Activated CD8-positive, alpha-beta T cell treated with anti-CD3 and anti-CD28 coated beads for 36 hours (primary cell): ENCODE measurements around the gene ZFP57. TPM values are rescaled to one million over a fixed set of nuclear protein-coding genes. Genes with fewer than 3 reads are reported as not detected.

ENCODE experiments used
- ATAC-seq: fragments of 200-7000 bp; cut with Tn5 transposase; one replicate; pipeline ENCODE4 v1.10.0; 2021; ENCODE audit warnings: mild to moderate bottlenecking, moderate library complexity
- CTCF ChIA-PET: fragments of 350-600 bp; sonication (Branson Sonifier 250); formaldehyde crosslinking; loops from one replicate; lab custom pipeline; 2021; ENCODE audit warnings: antibody characterized with exemption; lab: Charles Lee
- POLR2A ChIA-PET: fragments of 350-600 bp; sonication (Branson Sonifier 250); formaldehyde crosslinking; loops from one replicate; lab custom pipeline; 2021; ENCODE audit warnings: antibody characterized with exemption; lab: Charles Lee
- DNase-seq: peaks from one replicate; pipeline ENCODE4 v3.0.0-alpha.2; 2020
- H3K27ac Mint-ChIP-seq: one replicate; pipeline ENCODE4 v1.8.0; 2021; ENCODE audit warnings: mild to moderate bottlenecking, mixed read lengths
- H3K27me3 Mint-ChIP-seq: one replicate; pipeline ENCODE4 v1.8.0; 2021; ENCODE audit warnings: mixed read lengths
- H3K36me3 Mint-ChIP-seq: one replicate; pipeline ENCODE4 v1.8.0; 2021; ENCODE audit warnings: low read depth, mixed read lengths
- H3K4me1 Mint-ChIP-seq: one replicate; pipeline ENCODE4 v1.8.0; 2021; ENCODE audit warnings: low read depth, mixed read lengths
- H3K4me3 Mint-ChIP-seq: one replicate; pipeline ENCODE4 v1.8.0; 2021; ENCODE audit warnings: mild to moderate bottlenecking, moderate library complexity, mixed read lengths
- H3K9me3 Mint-ChIP-seq: one replicate; pipeline ENCODE4 v1.8.0; 2021; ENCODE audit warnings: mixed read lengths
- intact Hi-C: fragments of 100-400 bp; cut with micrococcal nuclease; formaldehyde crosslinking; loops from one replicate; pipeline ENCODE4 v1.10.0; 2022
- total RNA-seq, 2 experiments: library from RNA; stranded (reverse); gene quantifications; one replicate each; pipeline ENCODE4 v1.2.3, GENCODE V29; 2021
- TF ChIP-seq, protein P1 (sequence below): fragments of 200-600 bp; IDR thresholded peaks from one replicate; pipeline ENCODE4 v1.8.0; 2022; ENCODE audit warnings: antibody characterized with exemption, mild to moderate bottlenecking

ZFP57 gene
- total RNA-seq, 2 experiments from 2014 or later, result not detected

DNA sequence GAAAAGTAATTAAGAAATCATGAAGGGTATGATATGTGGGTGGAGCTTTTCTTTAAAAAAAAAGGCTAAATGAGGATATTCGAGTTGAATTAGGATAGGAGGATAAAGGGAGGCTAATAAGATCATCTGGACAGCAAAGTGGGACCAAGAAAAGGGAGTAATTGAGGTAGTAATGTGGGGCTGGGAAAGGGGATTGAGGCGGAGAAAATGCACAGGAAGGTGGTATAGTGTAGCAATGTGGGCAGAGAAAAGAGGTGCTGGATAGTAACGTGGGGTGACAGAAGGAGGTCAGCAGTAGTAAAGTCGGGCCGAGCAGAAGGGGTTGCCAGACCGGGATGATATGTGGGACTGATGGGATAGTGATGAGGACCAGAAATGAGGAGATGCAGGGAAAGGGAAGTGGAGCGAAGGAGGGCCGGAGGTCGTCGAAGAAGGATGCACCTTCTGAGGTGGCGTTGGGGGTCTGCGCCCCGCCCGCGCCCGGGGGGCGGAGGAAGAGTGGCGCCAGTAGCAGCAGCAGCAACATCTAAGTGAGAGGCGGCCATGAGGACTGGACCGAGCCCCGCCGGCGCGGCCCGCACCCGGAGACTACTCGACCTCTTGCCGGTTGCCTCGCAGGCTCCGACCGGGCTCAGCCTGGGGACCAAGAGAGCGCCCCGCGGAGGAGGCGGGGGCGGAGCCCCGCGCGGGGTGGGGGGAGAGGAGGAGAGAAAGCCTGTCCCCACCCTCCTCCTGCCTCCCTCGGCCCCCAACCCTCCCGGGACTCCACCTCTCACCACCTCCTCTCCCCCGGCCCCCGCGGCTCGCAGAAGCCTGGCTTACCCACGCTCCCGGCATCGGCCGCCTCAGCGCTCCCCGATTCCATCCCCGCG lies 48.9 kb downstream of the ZFP57 start:
- Mint-ChIP-seq H3K27ac (peak overlapping the region; percentile 66), H3K4me3 (peak overlapping the region; percentile 87), H3K36me3 (peaks cover 3% of the 10 kb centered on the region), H3K4me1 (peaks cover 25% of the 10 kb centered on the region), H3K9me3 (no peaks in the 10 kb centered on the region), H3K27me3 (peaks cover 6% of the 10 kb centered on the region)
- DNase-seq, result peak; percentile 49
- intact Hi-C loops, result no loop called here
- ATAC-seq, result peak; percentile 50
- ChIA-PET POLR2A (interaction anchor here (1.8 kb wide), 1 partner anchor 15 kb away, joined by 6 read pairs; no protein-coding TSS in a partner anchor), CTCF (interaction anchor here (1.9 to 6.3 kb wide), 2 partner anchors 10 to 19 kb away, joined by 5 to 61 read pairs; no protein-coding TSS in a partner anchor)
- TF ChIP-seq, protein P1, sequence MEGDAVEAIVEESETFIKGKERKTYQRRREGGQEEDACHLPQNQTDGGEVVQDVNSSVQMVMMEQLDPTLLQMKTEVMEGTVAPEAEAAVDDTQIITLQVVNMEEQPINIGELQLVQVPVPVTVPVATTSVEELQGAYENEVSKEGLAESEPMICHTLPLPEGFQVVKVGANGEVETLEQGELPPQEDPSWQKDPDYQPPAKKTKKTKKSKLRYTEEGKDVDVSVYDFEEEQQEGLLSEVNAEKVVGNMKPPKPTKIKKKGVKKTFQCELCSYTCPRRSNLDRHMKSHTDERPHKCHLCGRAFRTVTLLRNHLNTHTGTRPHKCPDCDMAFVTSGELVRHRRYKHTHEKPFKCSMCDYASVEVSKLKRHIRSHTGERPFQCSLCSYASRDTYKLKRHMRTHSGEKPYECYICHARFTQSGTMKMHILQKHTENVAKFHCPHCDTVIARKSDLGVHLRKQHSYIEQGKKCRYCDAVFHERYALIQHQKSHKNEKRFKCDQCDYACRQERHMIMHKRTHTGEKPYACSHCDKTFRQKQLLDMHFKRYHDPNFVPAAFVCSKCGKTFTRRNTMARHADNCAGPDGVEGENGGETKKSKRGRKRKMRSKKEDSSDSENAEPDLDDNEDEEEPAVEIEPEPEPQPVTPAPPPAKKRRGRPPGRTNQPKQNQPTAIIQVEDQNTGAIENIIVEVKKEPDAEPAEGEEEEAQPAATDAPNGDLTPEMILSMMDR, result no peak

DNA sequence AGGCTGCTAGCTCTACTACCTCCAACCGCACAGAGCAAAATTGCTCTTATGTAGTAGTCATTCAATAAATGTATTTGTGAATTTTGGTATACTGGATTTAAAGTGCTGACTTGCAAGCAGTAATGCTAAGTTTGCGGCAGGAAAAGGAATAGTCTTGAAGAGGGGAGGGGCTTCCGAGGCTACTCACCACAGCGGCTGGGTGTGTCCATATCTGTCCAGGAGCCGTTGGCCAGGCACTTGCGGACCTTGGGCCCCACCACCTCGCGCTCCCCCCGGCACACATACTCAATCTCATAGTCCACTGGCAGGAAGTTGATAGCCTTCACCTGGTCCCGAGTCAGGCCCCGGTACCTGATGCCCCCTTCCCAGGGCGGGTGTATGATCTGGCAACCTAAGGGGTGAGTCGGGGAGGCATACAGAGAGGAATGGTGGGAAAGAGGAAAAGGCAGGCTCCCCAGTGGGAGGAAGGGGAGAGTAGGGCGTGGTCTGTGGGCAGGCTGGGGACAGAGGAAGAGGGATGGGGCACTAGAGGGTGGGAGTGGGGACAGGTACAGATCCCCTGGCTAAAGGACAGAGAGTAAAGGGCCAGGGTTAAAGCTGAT lies 49.6 kb downstream of the ZFP57 start:
- Mint-ChIP-seq H3K36me3 (peaks cover 3% of the 10 kb centered on the region), H3K27me3 (peaks cover 6% of the 10 kb centered on the region), H3K9me3 (no peaks in the 10 kb centered on the region), H3K4me3 (peak overlapping the region; percentile 87), H3K27ac (no peak overlapping the region), H3K4me1 (peaks cover 25% of the 10 kb centered on the region)
- TF ChIP-seq, protein P1, result no peak
- ATAC-seq (no peak), DNase-seq (no peak)
- CTCF ChIA-PET, result interaction anchor here (0.5 to 6.3 kb wide), 2 partner anchors 20 to 399 kb away, joined by 3 to 61 read pairs; no protein-coding TSS in a partner anchor
- POLR2A ChIA-PET, result interaction anchor here (0.7 to 1.2 kb wide), 2 partner anchors 10 to 48 kb away, joined by 3 to 7 read pairs; no protein-coding TSS in a partner anchor
- intact Hi-C loops, result no loop called here

DNA sequence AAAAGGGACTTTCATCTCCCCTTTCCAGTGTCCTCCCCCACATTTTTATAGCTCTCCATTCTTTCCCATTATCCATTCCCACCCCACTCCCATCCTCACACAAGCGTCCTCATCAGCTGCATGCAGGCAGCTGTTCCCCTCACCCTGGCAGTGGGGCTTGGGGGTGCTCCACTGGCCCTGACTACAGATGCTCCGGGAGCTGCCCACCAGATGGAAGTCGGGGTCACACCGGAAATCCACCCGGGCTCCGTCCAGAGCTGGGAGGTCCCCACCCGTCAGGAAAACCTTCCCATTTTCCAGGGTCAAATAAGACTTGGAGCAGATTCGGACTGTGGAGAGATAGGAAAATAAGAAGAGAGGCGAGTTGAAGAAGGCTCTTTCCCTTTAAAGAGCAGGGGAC lies 50.6 kb downstream of the ZFP57 start:
- no peak overlapping the region for H3K4me3 Mint-ChIP-seq
- H3K4me1 Mint-ChIP-seq, result peaks cover 25% of the 10 kb centered on the region

DNA sequence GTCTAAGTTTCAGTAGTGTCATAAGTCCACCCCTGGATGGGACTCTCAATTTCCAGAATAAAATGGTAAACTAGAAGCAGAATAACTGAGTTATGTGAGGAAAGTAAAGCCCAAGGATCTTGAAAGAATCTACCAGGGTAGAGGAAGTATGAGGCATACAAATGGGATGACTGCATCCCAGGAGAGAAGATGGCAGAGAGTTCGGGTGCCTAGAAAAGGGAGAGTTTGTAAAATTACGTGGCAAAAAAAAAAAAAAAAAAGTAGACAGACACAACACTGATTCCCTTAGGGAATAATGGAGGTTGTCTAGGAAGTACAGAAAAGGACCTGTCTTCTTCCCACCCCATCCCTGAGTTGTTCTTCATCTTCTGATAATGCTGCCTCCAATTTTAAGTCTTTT lies 51.4 kb downstream of the ZFP57 start:
- POLR2A ChIA-PET, result interaction anchor here (1.6 kb wide), 1 partner anchor 20 kb away, joined by 3 read pairs; no protein-coding TSS in a partner anchor
- Mint-ChIP-seq H3K4me3 (peak overlapping the region; percentile 79), H3K36me3 (peaks cover 3% of the 10 kb centered on the region)

More for the DNA sequence above, 50.6 kb downstream of the ZFP57 start:
- CTCF ChIA-PET, result interaction anchor here (1.1 to 6.3 kb wide), 2 partner anchors 21 to 41 kb away, joined by 4 to 61 read pairs; no protein-coding TSS in a partner anchor
- intact Hi-C loops, result no loop called here
- POLR2A ChIA-PET, result interaction anchor here (1.2 to 1.6 kb wide), 2 partner anchors 11 to 19 kb away, joined by 3 read pairs; no protein-coding TSS in a partner anchor
- DNase-seq (no peak), ATAC-seq (no peak)
- no peak overlapping the region for H3K27ac Mint-ChIP-seq
- TF ChIP-seq, protein P1, result no peak
- no peaks in the 10 kb centered on the region for H3K9me3 Mint-ChIP-seq
- peaks cover 6% of the 10 kb centered on the region for H3K27me3 Mint-ChIP-seq
- peaks cover 3% of the 10 kb centered on the region for H3K36me3 Mint-ChIP-seq

More for the DNA sequence above, 51.4 kb downstream of the ZFP57 start:
- no peak for DNase-seq
- CTCF ChIA-PET, result interaction anchor here (1.1 to 6.3 kb wide), 2 partner anchors 22 to 40 kb away, joined by 4 to 61 read pairs; no protein-coding TSS in a partner anchor
- Mint-ChIP-seq H3K9me3 (no peaks in the 10 kb centered on the region), H3K4me1 (peaks cover 25% of the 10 kb centered on the region), H3K27me3 (peaks cover 6% of the 10 kb centered on the region), H3K27ac (no peak overlapping the region)
- intact Hi-C loops, result no loop called here
- ATAC-seq, result no peak
- TF ChIP-seq, protein P1, result no peak
